Measurements from ENCODE around the gene GMFB. TPM values are rescaled to one million over a fixed set of nuclear protein-coding genes. Genes with fewer than 3 reads are reported as not detected.

GMFB gene
- 34.2 and 49.2 TPM in 2 replicates for polyA plus RNA-seq (2011; rRNA removed)
- polyA minus RNA-seq (2011; rRNA and poly(A)+ RNA removed), result 17.4 and 32.9 TPM in 2 replicates

DNA sequence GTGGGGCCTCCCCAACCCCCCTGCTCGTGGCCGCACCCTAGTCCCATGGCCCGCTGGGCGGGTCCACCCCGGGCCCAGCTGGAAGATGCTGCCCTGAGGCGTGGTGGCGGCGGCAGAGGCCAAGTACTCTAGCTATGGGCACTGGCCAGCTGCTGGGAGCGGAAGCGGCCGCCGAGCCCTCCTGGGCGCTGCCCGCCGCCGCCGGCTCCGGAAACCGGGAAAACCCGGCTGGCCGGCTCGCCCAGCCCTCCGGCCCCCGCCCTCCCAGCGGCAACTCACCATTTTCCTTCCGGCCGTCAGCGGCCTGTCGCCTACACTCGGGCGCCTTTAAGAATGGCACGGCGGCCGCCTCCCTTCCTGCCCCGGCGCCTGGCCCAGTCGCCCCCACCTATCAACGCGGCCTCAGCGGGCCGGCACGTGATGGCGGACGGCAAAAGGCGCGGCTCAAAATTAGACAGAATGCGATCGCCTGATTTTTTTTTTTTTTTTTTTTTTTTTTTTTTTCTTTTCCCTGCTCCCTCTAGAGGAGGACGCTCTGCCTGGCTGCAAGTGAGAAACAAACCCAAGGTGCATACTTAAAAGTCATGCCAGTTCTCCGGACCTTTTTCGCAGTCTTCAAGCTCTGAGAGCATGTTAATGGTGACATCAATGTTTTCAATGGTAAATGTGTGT is at the start of gene GMFB:
TSS of gene GMFB (minus strand) at position 335 of the 672 bp plus-strand sequence. CDS start at position 282, 53 bp downstream.
- Histone ChIP-seq H3K27me3 (ENCODE audit: control insufficient read depth, insufficient read depth, low read length) (peaks cover 5% of the 10 kb centered on the region), H3K9me3 (ENCODE audit: control insufficient read depth, insufficient read depth, low read length) (no peaks in the 10 kb centered on the region), H3K27ac (ENCODE audit: low read depth, low read length) (peak within 1 kb of the TSS; percentile 93), H3K4me3 (ENCODE audit: low read depth, low read length) (peak within 1 kb of the TSS; percentile 91)
- TF ChIP-seq, protein P1, sequence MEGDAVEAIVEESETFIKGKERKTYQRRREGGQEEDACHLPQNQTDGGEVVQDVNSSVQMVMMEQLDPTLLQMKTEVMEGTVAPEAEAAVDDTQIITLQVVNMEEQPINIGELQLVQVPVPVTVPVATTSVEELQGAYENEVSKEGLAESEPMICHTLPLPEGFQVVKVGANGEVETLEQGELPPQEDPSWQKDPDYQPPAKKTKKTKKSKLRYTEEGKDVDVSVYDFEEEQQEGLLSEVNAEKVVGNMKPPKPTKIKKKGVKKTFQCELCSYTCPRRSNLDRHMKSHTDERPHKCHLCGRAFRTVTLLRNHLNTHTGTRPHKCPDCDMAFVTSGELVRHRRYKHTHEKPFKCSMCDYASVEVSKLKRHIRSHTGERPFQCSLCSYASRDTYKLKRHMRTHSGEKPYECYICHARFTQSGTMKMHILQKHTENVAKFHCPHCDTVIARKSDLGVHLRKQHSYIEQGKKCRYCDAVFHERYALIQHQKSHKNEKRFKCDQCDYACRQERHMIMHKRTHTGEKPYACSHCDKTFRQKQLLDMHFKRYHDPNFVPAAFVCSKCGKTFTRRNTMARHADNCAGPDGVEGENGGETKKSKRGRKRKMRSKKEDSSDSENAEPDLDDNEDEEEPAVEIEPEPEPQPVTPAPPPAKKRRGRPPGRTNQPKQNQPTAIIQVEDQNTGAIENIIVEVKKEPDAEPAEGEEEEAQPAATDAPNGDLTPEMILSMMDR (IDR thresholded peaks at IDR 0.05; ENCODE audit: low read depth, low read length), result peak; percentile 67
- CTCF ChIA-PET, result interaction anchor here (0.6 to 3.5 kb wide), 7 partner anchors 9 to 486 kb away, joined by 3 to 20 read pairs (median 3); partner anchors contain the start of gene CGRRF1
- POLR2A ChIA-PET, result interaction anchor here (0.5 to 1.7 kb wide), 9 partner anchors 14 to 592 kb away, joined by 3 to 12 read pairs (median 4); partner anchors contain the start of genes CDKN3 and CGRRF1
- DNase-seq (ENCODE audit: low read depth, low spot score), result peak; percentile 77

DNA sequence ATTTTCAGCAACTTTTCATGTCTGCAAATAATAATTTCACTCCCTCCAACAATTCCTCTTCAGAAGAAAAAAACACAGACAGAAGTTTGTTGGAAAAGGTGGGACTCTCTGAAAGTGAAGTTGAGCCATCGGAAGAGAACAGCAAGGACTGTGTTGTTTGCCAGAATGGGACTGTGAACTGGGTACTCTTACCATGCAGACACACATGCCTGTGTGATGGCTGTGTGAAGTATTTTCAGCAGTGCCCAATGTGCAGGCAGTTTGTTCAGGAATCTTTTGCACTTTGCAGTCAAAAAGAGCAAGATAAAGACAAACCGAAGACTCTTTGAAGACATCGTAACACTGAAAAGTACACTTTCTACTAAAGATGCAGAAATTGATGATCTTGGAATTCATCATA is 49.3 kb upstream of the GMFB start:
- Histone ChIP-seq H3K9me3 (ENCODE audit: control insufficient read depth, insufficient read depth, low read length) (no peaks in the 10 kb centered on the region), H3K4me3 (ENCODE audit: low read depth, low read length) (no peak overlapping the region), H3K27ac (ENCODE audit: low read depth, low read length) (no peak overlapping the region), H3K27me3 (ENCODE audit: control insufficient read depth, insufficient read depth, low read length) (no peaks in the 10 kb centered on the region)
- DNase-seq (ENCODE audit: low read depth, low spot score), result no peak
- TF ChIP-seq, protein P1 (IDR thresholded peaks at IDR 0.05; ENCODE audit: low read depth, low read length), result no peak
- POLR2A ChIA-PET, result no interaction called here
- CTCF ChIA-PET, result interaction anchor here (1.6 kb wide), 1 partner anchor 236 kb away, joined by 6 read pairs; no protein-coding TSS in a partner anchor

DNA sequence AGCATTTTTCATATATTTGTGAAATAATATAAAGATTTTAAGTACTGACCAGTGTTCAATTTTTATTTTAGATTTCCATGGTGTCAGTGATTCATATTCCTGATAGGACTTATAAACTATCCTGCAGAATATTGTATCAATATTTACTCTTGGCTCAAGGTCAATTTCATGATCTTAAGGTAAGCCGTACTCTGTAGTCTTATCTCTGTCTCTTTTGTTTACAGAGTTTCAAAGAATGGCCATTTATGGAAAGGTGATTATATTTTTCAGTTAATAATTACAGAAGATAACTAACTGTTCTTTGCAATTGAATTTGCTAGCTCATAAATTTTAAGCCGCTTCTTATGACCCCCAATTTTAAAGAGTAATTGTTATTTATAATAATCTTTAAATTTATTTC is 48.9 kb upstream of the GMFB start:
- POLR2A ChIA-PET, result no interaction called here

DNA sequence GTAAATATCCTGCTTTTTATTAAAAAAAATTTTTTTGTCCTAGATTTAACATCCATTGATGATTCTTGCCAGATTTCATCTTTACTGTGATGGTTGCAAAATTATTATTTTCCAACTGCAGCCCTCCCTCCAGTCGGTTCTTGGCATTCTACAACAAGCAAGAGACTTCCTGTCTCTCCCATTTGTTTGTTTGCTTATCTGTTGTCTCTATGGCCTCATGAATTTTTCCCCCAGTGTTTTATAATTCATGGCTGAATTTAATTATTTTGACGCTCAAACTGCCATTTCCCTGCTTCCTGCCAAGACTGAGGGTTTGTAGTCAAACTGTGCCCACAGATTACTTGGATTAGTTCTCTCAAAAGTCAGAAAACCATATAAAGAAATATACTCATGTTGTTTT is 46.9 kb upstream of the GMFB start:
- TF ChIP-seq, protein P1 (IDR thresholded peaks at IDR 0.05; ENCODE audit: low read depth, low read length), result no peak
- H3K27me3 ChIP-seq (ENCODE audit: control insufficient read depth, insufficient read depth, low read length), result no peaks in the 10 kb centered on the region
- no peaks in the 10 kb centered on the region for H3K9me3 ChIP-seq (ENCODE audit: control insufficient read depth, insufficient read depth, low read length)
- no peak overlapping the region for H3K27ac ChIP-seq (ENCODE audit: low read depth, low read length)
- POLR2A ChIA-PET, result no interaction called here
- DNase-seq (ENCODE audit: low read depth, low spot score), result no peak
- CTCF ChIA-PET, result no interaction called here
- no peak overlapping the region for H3K4me3 ChIP-seq (ENCODE audit: low read depth, low read length)

More for the DNA sequence above, 48.9 kb upstream of the GMFB start:
- H3K9me3 ChIP-seq (ENCODE audit: control insufficient read depth, insufficient read depth, low read length), result no peaks in the 10 kb centered on the region
- H3K27me3 ChIP-seq (ENCODE audit: control insufficient read depth, insufficient read depth, low read length), result no peaks in the 10 kb centered on the region
- DNase-seq (ENCODE audit: low read depth, low spot score), result no peak
- no peak overlapping the region for H3K4me3 ChIP-seq (ENCODE audit: low read depth, low read length)
- no peak overlapping the region for H3K27ac ChIP-seq (ENCODE audit: low read depth, low read length)
- TF ChIP-seq, protein P1 (IDR thresholded peaks at IDR 0.05; ENCODE audit: low read depth, low read length), result no peak
- CTCF ChIA-PET, result interaction anchor here (0.9 kb wide), 1 partner anchor 26 kb away, joined by 4 read pairs; no protein-coding TSS in a partner anchor

DNA sequence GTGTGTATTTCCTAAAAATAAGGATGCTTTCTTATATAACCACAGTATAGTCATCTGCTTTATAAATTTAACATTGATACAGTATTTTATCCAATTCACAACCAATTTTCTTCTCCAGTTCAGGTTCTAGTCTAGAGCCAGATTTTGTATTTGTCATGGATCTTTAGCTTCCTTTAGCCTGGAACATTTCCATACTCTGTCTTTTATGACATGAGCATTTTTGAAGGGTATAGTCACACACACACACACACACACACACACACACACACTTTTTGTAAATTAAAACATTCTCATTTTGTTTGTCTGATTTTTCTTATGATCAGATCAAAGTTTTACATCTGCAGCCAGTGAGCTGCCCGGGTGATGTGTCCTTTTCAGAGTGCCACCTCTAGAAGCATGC is 46.3 kb upstream of the GMFB start:
- Histone ChIP-seq H3K9me3 (ENCODE audit: control insufficient read depth, insufficient read depth, low read length) (no peaks in the 10 kb centered on the region), H3K27ac (ENCODE audit: low read depth, low read length) (no peak overlapping the region), H3K27me3 (ENCODE audit: control insufficient read depth, insufficient read depth, low read length) (no peaks in the 10 kb centered on the region), H3K4me3 (ENCODE audit: low read depth, low read length) (no peak overlapping the region)
- no peak for DNase-seq (ENCODE audit: low read depth, low spot score)
- CTCF ChIA-PET, result no interaction called here
- POLR2A ChIA-PET, result no interaction called here
- TF ChIP-seq, protein P1 (IDR thresholded peaks at IDR 0.05; ENCODE audit: low read depth, low read length), result no peak

Measured in AG04450 (cell line).